ENCODE results near the gene ATP8A2. TPM values are rescaled to one million over a fixed set of nuclear protein-coding genes. Genes with fewer than 3 reads are reported as not detected.

ATP8A2 gene
- total and polyA plus RNA-seq, 2 of the 8 experiments (the other 6 are each of a cell fraction or from before 2014, with no cell fraction given), result 2.4 to 8.3 TPM

GRCh38 chr13:25890671-25891212 lies 519.0 kb downstream of the ATP8A2 start (continued):
- TF ChIP-seq CTBP2 (IDR thresholded peaks at IDR 0.05; ENCODE audit: borderline replicate concordance, insufficient read depth, insufficient read length, low read length), result no peak
- no peak for TF ChIP-seq JUN (IDR thresholded peaks at IDR 0.05; ENCODE audit: low read depth, low read length)
- TF ChIP-seq YY1 (IDR thresholded peaks at IDR 0.05; ENCODE audit: low read depth, low read length), result no peak
- TF ChIP-seq HDAC6 (IDR thresholded peaks at IDR 0.05; ENCODE audit: low read depth, low read length), result no peak
- TF ChIP-seq SIRT6 (IDR thresholded peaks at IDR 0.05; ENCODE audit: low read length), result no peak
- TF ChIP-seq FOSL1 (IDR thresholded peaks at IDR 0.05; ENCODE audit: insufficient read depth, low read depth, low read length), result no peak
- no peak for TF ChIP-seq SUZ12 (IDR thresholded peaks at IDR 0.05; ENCODE audit: low read length)
- TF ChIP-seq CHD1 (IDR thresholded peaks at IDR 0.05; ENCODE audit: low read depth, low read length), result no peak
- TF ChIP-seq EGR1 (IDR thresholded peaks at IDR 0.05; ENCODE audit: borderline replicate concordance, low read depth, low read length), result no peak
- no peak for TF ChIP-seq KDM4A (IDR thresholded peaks at IDR 0.05; ENCODE audit: low read depth, low read length, severe bottlenecking)

Measured in H1 (cell line).